Loucy (cell line): ENCODE measurements around the gene ITM2B.

Experiments used
- H2AFZ ChIP-seq: fragments of 200-600 bp; sonication (generic); 2 replicates; pipeline ENCODE4 v1.6.0; 2016; ENCODE audit warnings: antibody characterized with exemption, mild to moderate bottlenecking, low read length, moderate library complexity
- H3F3A ChIP-seq: fragments of 200-600 bp; 2 replicates; pipeline ENCODE4 v1.6.0; 2016; ENCODE audit warnings: antibody characterized with exemption, low read depth, mild to moderate bottlenecking
- H3K27me3 ChIP-seq: fragments of 200-600 bp; sonication (generic); 2 replicates; pipeline ENCODE4 v1.6.1; 2014; ENCODE audit warnings: low read length, mild to moderate bottlenecking; ENCODE audit not compliant: insufficient read depth, poor library complexity, severe bottlenecking
- H3K36me3 ChIP-seq: fragments of 200-600 bp; sonication (generic); 2 replicates; pipeline ENCODE4 v1.6.1; 2016; ENCODE audit warnings: low read length; ENCODE audit not compliant: insufficient read depth
- H3K4me1 ChIP-seq: fragments of 200-600 bp; sonication (generic); 2 replicates; pipeline ENCODE4 v1.5.1; 2014; ENCODE audit warnings: low read length, mild to moderate bottlenecking; ENCODE audit not compliant: insufficient read depth, poor library complexity, severe bottlenecking
- H3K4me2 ChIP-seq: fragments of 200-600 bp; sonication (generic); 2 replicates; pipeline ENCODE4 v1.6.0; 2014; ENCODE audit warnings: antibody characterized with exemption, low read length, low read depth, mild to moderate bottlenecking; ENCODE audit not compliant: poor library complexity, severe bottlenecking
- H3K4me3 ChIP-seq: fragments of 200-600 bp; sonication (generic); 2 replicates; pipeline ENCODE4 v1.5.1; 2014; ENCODE audit warnings: low read length, mild to moderate bottlenecking, mixed read lengths; ENCODE audit not compliant: poor library complexity, severe bottlenecking
- H3K79me2 ChIP-seq: fragments of 200-600 bp; sonication (generic); 2 replicates; pipeline ENCODE4 v1.6.1; 2014; ENCODE audit warnings: low read length; ENCODE audit not compliant: insufficient read depth
- H3K9ac ChIP-seq: fragments of 200-600 bp; sonication (generic); 2 replicates; pipeline ENCODE4 v1.6.0; 2014; ENCODE audit warnings: mild to moderate bottlenecking, low read depth, low read length, moderate library complexity; ENCODE audit not compliant: poor library complexity, severe bottlenecking
- H3K9me2 ChIP-seq: fragments of 200-600 bp; sonication (generic); replicated peaks from 2 replicates; pipeline ENCODE4 v1.6.1; 2016; ENCODE audit warnings: low read depth, low read length, mixed read lengths
- H3K9me3 ChIP-seq: fragments of 200-600 bp; sonication (generic); 2 replicates; pipeline ENCODE4 v1.6.1; 2014; ENCODE audit warnings: mild to moderate bottlenecking, antibody characterized with exemption, low read length, low read depth; ENCODE audit not compliant: insufficient read depth
- H4K20me1 ChIP-seq: fragments of 200-600 bp; sonication (generic); 2 replicates; pipeline ENCODE4 v1.6.0; 2014; ENCODE audit warnings: antibody characterized with exemption, low read length, mild to moderate bottlenecking; ENCODE audit not compliant: insufficient read depth, poor library complexity, severe bottlenecking
- EZH2phosphoT487 ChIP-seq: fragments of 200-600 bp; IDR thresholded peaks from 2 replicates; pipeline ENCODE4 v1.6.1; 2018; ENCODE audit warnings: antibody characterized with exemption, mild to moderate bottlenecking, moderate library complexity, borderline replicate concordance
- TF ChIP-seq, protein P1 (sequence below): fragments of 200-600 bp; sonication (generic); conservative IDR thresholded peaks from 2 replicates; pipeline ENCODE4 v1.5.1; 2014; ENCODE audit warnings: mild to moderate bottlenecking, antibody characterized with exemption, low read length

ITM2B gene

GRCh38 chr13:48251611-48252081 is 18.6 kb downstream of the ITM2B start:
- no peak overlapping the region for H3K4me2 ChIP-seq
- H3K27me3 ChIP-seq = no peaks in the 10 kb centered on the region
- H3K9ac ChIP-seq = no peak overlapping the region
- no peaks in the 10 kb centered on the region for H3K9me3 ChIP-seq
- H4K20me1 ChIP-seq = peaks cover 15% of the 10 kb centered on the region
- no peaks in the 10 kb centered on the region for H3K9me2 ChIP-seq
- no peaks in the 10 kb centered on the region for H3K4me1 ChIP-seq
- peaks cover 28% of the 10 kb centered on the region for H3K36me3 ChIP-seq
- H2AFZ ChIP-seq = no peak overlapping the region
- H3F3A ChIP-seq = 0 out of 2 replicates have a peak, but pooled peaks cover 4% of the 10 kb centered on the region
- peaks cover 44% of the 10 kb centered on the region for H3K79me2 ChIP-seq
- no peak overlapping the region for H3K4me3 ChIP-seq
- no peak for TF ChIP-seq EZH2phosphoT487
- TF ChIP-seq, protein P1, sequence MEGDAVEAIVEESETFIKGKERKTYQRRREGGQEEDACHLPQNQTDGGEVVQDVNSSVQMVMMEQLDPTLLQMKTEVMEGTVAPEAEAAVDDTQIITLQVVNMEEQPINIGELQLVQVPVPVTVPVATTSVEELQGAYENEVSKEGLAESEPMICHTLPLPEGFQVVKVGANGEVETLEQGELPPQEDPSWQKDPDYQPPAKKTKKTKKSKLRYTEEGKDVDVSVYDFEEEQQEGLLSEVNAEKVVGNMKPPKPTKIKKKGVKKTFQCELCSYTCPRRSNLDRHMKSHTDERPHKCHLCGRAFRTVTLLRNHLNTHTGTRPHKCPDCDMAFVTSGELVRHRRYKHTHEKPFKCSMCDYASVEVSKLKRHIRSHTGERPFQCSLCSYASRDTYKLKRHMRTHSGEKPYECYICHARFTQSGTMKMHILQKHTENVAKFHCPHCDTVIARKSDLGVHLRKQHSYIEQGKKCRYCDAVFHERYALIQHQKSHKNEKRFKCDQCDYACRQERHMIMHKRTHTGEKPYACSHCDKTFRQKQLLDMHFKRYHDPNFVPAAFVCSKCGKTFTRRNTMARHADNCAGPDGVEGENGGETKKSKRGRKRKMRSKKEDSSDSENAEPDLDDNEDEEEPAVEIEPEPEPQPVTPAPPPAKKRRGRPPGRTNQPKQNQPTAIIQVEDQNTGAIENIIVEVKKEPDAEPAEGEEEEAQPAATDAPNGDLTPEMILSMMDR = no peak

- no peak overlapping the region for H3K9ac ChIP-seq
- no peak overlapping the region for H3K4me2 ChIP-seq
- no peak overlapping the region for H3K4me3 ChIP-seq
- no peaks in the 10 kb centered on the region for H3K4me1 ChIP-seq
- peaks cover 44% of the 10 kb centered on the region for H3K79me2 ChIP-seq
- no peak for TF ChIP-seq EZH2phosphoT487
- TF ChIP-seq, protein P1 = no peak
- no peaks in the 10 kb centered on the region for H3K27me3 ChIP-seq
- peaks cover 34% of the 10 kb centered on the region for H3K36me3 ChIP-seq
- no peaks in the 10 kb centered on the region for H3K9me3 ChIP-seq
- no peaks in the 10 kb centered on the region for H3K9me2 ChIP-seq
- H3F3A ChIP-seq = 0 out of 2 replicates have a peak, but pooled peaks cover 4% of the 10 kb centered on the region
- H2AFZ ChIP-seq = no peak overlapping the region
- H4K20me1 ChIP-seq = peaks cover 15% of the 10 kb centered on the region
These were observed 19.2 kb downstream of the ITM2B start for GRCh38 chr13:48252176-48252575.

DNA sequence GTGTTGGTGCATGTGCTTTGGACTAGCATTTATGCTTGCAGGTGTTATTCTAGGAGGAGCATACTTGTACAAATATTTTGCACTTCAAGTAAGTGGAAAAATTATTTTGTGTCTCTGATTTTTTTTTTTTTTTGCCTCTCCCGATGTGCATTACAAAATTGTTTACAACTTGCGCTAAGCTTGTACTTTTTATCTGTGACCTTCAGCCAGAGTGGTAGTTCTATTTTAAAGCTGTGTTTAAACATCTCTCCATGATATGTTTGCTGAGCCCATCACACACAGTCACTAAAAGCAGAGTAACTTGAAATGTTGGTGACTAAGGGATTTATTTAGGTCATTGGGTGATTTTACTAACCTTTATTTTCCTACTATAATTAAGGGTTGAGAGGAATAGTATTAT is 20.8 kb downstream of the ITM2B start:
- Histone ChIP-seq H4K20me1 (peaks cover 10% of the 10 kb centered on the region), H3K9me3 (no peaks in the 10 kb centered on the region), H2AFZ (no peak overlapping the region), H3K27me3 (no peaks in the 10 kb centered on the region), H3K4me2 (no peak overlapping the region), H3K9me2 (no peaks in the 10 kb centered on the region), H3K79me2 (peaks cover 34% of the 10 kb centered on the region), H3F3A (0 out of 2 replicates have a peak, but pooled peaks cover 4% of the 10 kb centered on the region), H3K9ac (no peak overlapping the region), H3K4me1 (no peaks in the 10 kb centered on the region), H3K36me3 (peaks cover 48% of the 10 kb centered on the region), H3K4me3 (no peak overlapping the region)
- TF ChIP-seq EZH2phosphoT487 = no peak
- TF ChIP-seq, protein P1 = no peak
